GM06990 (cell line): ENCODE data around the gene UGT1A3.

Experiments
- DNase-seq: peaks from one replicate; pipeline ENCODE4 v3.0.0-alpha.2; 2011; ENCODE audit not compliant: insufficient read length; ENCODE audit errors: extremely low read depth
- H3K27me3 ChIP-seq: replicated peaks from 2 replicates; pipeline ENCODE4 v1.6.0; 2011; ENCODE audit warnings: low read length; ENCODE audit not compliant: control insufficient read depth, insufficient read depth
- H3K36me3 ChIP-seq: 2 replicates; pipeline ENCODE4 v1.5.1; 2011; ENCODE audit warnings: low read length; ENCODE audit not compliant: control insufficient read depth, insufficient read depth
- H3K4me3 ChIP-seq: replicated peaks from 2 replicates; pipeline ENCODE4 v1.5.1; 2011; ENCODE audit warnings: low read depth, mild to moderate bottlenecking, control low read depth, low read length
- TF ChIP-seq, protein P1 (sequence below): IDR thresholded peaks from 2 replicates; pipeline ENCODE4 v1.5.1; 2011; ENCODE audit warnings: low read length, control low read depth, mild to moderate bottlenecking, inconsistent platforms; ENCODE audit not compliant: insufficient read depth, poor library complexity, severe bottlenecking

The UGT1A3 gene

DNA sequence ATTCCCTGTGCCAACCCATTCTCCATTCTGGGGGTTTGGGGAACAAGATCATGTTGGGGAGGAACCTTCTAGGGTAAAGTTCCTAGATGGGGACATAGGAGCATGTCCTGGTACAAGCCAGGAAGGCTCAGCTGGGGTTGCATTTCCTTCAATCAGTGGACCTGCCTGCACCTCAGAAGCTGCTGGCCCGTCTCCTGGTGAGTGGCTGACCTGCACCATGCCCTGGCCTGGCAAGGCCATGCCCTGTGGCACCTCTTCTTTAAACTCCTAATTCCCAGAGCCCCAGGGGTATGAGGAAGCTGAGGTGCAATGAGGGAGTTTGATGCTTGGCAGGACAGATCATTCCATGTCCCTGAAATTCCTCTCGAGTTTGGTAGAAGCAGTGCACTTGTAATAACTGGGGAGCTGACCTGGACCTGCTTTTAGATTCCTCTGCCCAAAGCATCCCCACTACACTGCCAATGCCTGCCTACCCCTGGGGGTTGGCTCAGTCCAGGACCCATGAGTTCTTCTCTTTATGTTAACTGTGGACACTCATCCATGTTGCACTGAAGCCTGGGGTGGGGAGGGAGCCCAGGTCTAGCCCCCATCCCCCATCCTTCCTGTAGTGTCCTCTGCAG lies 74.6 kb downstream of the UGT1A3 start:
- Histone ChIP-seq H3K27me3 (no peaks in the 10 kb centered on the region; the same call in 1 of the 2 replicates), H3K4me3 (no peak overlapping the region), H3K36me3 (no peaks in the 10 kb centered on the region)
- no peak for DNase-seq
- TF ChIP-seq, protein P1, sequence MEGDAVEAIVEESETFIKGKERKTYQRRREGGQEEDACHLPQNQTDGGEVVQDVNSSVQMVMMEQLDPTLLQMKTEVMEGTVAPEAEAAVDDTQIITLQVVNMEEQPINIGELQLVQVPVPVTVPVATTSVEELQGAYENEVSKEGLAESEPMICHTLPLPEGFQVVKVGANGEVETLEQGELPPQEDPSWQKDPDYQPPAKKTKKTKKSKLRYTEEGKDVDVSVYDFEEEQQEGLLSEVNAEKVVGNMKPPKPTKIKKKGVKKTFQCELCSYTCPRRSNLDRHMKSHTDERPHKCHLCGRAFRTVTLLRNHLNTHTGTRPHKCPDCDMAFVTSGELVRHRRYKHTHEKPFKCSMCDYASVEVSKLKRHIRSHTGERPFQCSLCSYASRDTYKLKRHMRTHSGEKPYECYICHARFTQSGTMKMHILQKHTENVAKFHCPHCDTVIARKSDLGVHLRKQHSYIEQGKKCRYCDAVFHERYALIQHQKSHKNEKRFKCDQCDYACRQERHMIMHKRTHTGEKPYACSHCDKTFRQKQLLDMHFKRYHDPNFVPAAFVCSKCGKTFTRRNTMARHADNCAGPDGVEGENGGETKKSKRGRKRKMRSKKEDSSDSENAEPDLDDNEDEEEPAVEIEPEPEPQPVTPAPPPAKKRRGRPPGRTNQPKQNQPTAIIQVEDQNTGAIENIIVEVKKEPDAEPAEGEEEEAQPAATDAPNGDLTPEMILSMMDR, result no peak

DNA sequence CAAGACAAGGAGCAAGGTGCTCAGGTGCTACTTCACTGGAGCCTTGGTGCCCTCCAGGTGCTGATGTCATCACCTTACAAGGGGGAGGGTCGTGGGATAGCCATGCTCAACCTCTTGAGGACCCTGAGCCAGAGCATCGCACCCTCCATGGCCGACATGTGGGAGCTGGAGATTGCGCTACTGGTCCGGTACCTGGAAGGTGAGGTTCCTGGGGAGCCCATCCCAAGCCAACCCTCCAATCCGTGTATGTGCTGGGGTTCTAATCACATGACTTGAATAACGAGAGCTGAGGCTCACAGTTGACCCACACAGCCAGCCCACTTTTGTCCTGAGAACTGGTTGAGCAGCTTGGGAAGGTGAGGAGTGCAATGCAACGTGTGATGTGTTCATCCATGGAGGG lies 75.2 kb downstream of the UGT1A3 start:
- Histone ChIP-seq H3K4me3 (no peak overlapping the region), H3K36me3 (no peaks in the 10 kb centered on the region), H3K27me3 (no peaks in the 10 kb centered on the region; the same call in none of the 2 replicates)
- DNase-seq, result no peak
- TF ChIP-seq, protein P1, result no peak

- H3K4me3 ChIP-seq, result no peak overlapping the region
- no peaks in the 10 kb centered on the region; the same call in none of the 2 replicates for H3K27me3 ChIP-seq
- no peak for DNase-seq
- H3K36me3 ChIP-seq, result no peaks in the 10 kb centered on the region
- TF ChIP-seq, protein P1, result no peak
These were observed 78.5 kb downstream of the UGT1A3 start for GRCh38 chr2:233807215-233807865.

DNA sequence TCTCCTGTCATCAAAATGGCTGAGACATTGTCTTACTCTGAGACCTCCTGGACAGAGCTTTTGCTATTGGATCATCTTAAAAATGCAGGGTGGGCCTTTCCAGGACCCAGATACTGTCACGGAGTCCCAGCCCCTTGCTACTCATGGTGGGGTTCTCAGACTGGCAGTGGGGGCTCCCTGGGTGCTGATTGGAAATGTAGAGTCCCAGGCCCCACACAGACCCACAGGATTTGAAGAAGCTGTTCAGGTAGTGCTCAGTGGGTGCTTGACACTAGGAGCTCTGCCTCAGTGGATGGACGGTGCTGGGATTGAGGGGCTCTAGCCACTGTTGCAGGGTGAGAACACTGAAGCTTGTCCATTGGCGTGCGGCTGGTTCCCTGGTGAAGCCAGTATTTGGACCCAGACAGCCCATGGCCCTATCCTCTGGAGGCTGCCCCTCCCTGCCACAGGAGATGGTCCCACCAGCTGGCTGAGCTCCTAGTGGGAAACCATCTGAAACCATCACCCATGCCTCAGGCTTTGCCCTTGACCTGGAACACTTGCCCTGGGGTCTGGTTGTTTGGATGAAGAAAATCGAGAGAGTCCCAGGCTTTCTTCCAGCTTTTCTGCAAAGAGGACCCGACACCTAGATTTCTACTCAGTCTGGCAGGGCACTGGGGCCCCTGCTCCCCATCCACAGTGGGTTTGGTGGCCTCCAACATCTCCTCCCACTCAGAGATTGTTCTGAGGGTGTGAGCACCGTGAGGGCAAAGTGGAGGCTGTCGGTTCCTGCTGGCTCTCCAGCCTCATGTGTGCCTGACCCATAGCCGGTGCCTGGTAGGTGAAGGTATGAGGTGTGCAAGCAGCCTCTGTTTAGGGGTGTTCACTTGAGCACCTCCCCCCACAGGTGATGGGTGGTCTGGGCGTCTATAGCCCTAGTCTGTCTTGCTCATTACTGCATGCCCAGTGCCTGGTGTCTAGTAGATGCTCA lies 79.4 kb downstream of the UGT1A3 start:
- H3K36me3 ChIP-seq, result no peaks in the 10 kb centered on the region
- TF ChIP-seq, protein P1, result no peak
- DNase-seq, result no peak
- no peak overlapping the region for H3K4me3 ChIP-seq
- no peaks in the 10 kb centered on the region; the same call in none of the 2 replicates for H3K27me3 ChIP-seq

GRCh38 chr2:233810385-233810784 lies 81.5 kb downstream of the UGT1A3 start:
- Histone ChIP-seq H3K27me3 (no peaks in the 10 kb centered on the region; the same call in none of the 2 replicates), H3K4me3 (no peak overlapping the region), H3K36me3 (no peaks in the 10 kb centered on the region)
- DNase-seq, result no peak
- TF ChIP-seq, protein P1, result no peak
